Pancreas (tissue), 10 donors: ENCODE measurements around the gene KAT5. TPM values are rescaled to one million over a fixed set of nuclear protein-coding genes. Genes with fewer than 3 reads are reported as not detected.
"Not testable (repeated sequence)": the region's sequence is repeated elsewhere in the genome, so short reads cannot be mapped to it uniquely, and the experiment has no call there.

ENCODE experiments used
- ATAC-seq, 4 donors: fragments of 200-7000 bp; cut with Tn5 transposase; one replicate each; pipeline versions ENCODE4 v1.8.0 to v1.9.1; 2020; ENCODE audit warnings: mild to moderate bottlenecking in 4 of 4, moderate library complexity in 4 of 4
- DNase-seq, 6 donors: peaks; one replicate each; pipeline ENCODE4 v3.0.0-alpha.2; 2020
- FAIRE-seq: peaks from 2 replicates; lab custom pipeline; 2012; peaks lifted over from hg19 to GRCh38; lab: Jason Lieb, UNC
- H3K27ac ChIP-seq, 4 donors: fragments of 200-600 bp; sonication (generic); 1 replicate in 3 of 4; 2 replicates in 1 of 4; pipeline versions ENCODE4 v1.5.0 to v1.8.0; 2020
- H3K27me3 ChIP-seq, 4 donors: fragments of 200-600 bp; one replicate each; pipeline ENCODE4 v1.8.0; 2021
- H3K36me3 ChIP-seq, 3 donors: fragments of 200-600 bp; sonication (generic) in 1 of 3; one replicate each; pipeline versions ENCODE4 v1.5.0 to v1.8.0; 2020 to 2021
- H3K4me1 ChIP-seq, 3 donors: fragments of 200-600 bp; one replicate each; pipeline ENCODE4 v1.8.0; 2021
- H3K4me3 ChIP-seq, 4 donors: fragments of 200-600 bp; sonication (generic) in 2 of 4; one replicate each; pipeline versions ENCODE4 v1.5.0 to v1.8.0; 2020 to 2021
- H3K9me3 ChIP-seq, 4 donors: fragments of 200-600 bp; one replicate each; pipeline ENCODE4 v1.8.0; 2021
- CTCF ChIP-seq, 4 donors: fragments of 200-600 bp; sonication (generic) in 3 of 4; IDR thresholded peaks; one replicate each; pipeline versions ENCODE4 v1.5.0 to v1.8.0; 2021; ENCODE audit warnings: antibody characterized with exemption in 4 of 4
- WGBS, 2 donors: extraction: QIAGEN DNeasy Blood & Tissue Kit; methylation state at CpG; one replicate each; pipeline ENCODE4 v1.1.7; 2013; 5-methylcytosine and 5-hydroxymethylcytosine counted together
- intact Hi-C, 3 donors: fragments of 100-400 bp; cut with DNase I; formaldehyde crosslinking; loops; one replicate each; pipeline versions ENCODE4 v1.11.1 to v1.14.2; 2022
- polyA plus RNA-seq, 2 donors: library from polyadenylated mRNA; stranded (reverse); fragments of 200-250 nt; gene quantifications; one replicate each; pipeline ENCODE4 v1.2.3, GENCODE V29; 2013
- total RNA-seq, 6 donors: library from RNA; stranded (reverse); fragmentation: NEBNext Ultra II Directional in 4 of 6; extraction: Animal tissue kit (Norgen Biotek cat#: 25700) in 4 of 6; gene quantifications; one replicate each; pipeline versions ENCODE4 v1.2.1 to v1.2.4, GENCODE V29; 2021 to 2023
- donor health status: healthy with polysubstance abuse.
- donor health status: DM: no; HTN: no; CAD: no; lungs with moderate emphysema.
- donor health status: DM: no; HTN: no; CAD: no.
- donor health status: control.
- donor health status: control.
- donor health status: Bipolar disorder and iron deficiency.
- donor health status: DM: yes; HTN: yes; CAD: no.
- donor health status: DM: no; HTN: no; CAD: no.
- donor health status: DM: no; HTN: no; CAD: no.
- donor health status: DM: yes; HTN: yes; CAD: no.

Gene KAT5
- total and polyA plus RNA-seq, 8 donors = 26.5 to 99.6 (median 35.7) TPM

- WGBS, 2 donors = 73 to 92% methylated on average over 1 of the region's 2 CpGs
- no peaks in the 10 kb centered on the region for H3K36me3 ChIP-seq
- no peak overlapping the region for H3K4me3 ChIP-seq
- no peaks in the 10 kb centered on the region for H3K27me3 ChIP-seq
- TF ChIP-seq CTCF (IDR thresholded peaks at IDR 0.05) = no peak
- no peaks in the 10 kb centered on the region for H3K9me3 ChIP-seq
- H3K27ac ChIP-seq = no peak overlapping the region
- intact Hi-C loops = no loop called here
- no peak for ATAC-seq
- FAIRE-seq = no peak
- no peaks in the 10 kb centered on the region for H3K4me1 ChIP-seq
- no peak for DNase-seq
These were observed 39.1 kb upstream of the KAT5 start for GRCh38 chr11:65672982-65673381.

GRCh38 chr11:65680192-65680743 lies 31.8 kb upstream of the KAT5 start:
- ATAC-seq (no peak), FAIRE-seq (no peak), DNase-seq (no peak)
- Histone ChIP-seq H3K27ac (no peak overlapping the region), H3K27me3 (no peaks in the 10 kb centered on the region), H3K4me3 (no peak overlapping the region), H3K9me3 (no peaks in the 10 kb centered on the region), H3K4me1 (no peaks in the 10 kb centered on the region), H3K36me3 (no peaks in the 10 kb centered on the region)
- intact Hi-C loops = no loop called here
- WGBS, 2 donors = 76 to 83% methylated on average over 5 of the region's 5 CpGs
- no peak for TF ChIP-seq CTCF (IDR thresholded peaks at IDR 0.05)

- WGBS, 2 donors = 73 to 84% methylated on average over 6 of the region's 6 CpGs
These were observed 28.6 kb upstream of the KAT5 start for GRCh38 chr11:65683480-65683879.

GRCh38 chr11:65685981-65686380 lies 26.1 kb upstream of the KAT5 start:
- FAIRE-seq (no peak), DNase-seq (no peak), ATAC-seq (no peak)
- intact Hi-C loops = no loop called here
- Histone ChIP-seq H3K27ac (no peak overlapping the region), H3K36me3 (no peaks in the 10 kb centered on the region), H3K9me3 (no peaks in the 10 kb centered on the region), H3K4me1 (no peaks in the 10 kb centered on the region), H3K4me3 (no peak overlapping the region), H3K27me3 (no peaks in the 10 kb centered on the region)
- 74 to 76% methylated on average over 8 of the region's 8 CpGs for WGBS, 2 donors
- TF ChIP-seq CTCF (IDR thresholded peaks at IDR 0.05) = no peak

More at GRCh38 chr11:65683480-65683879, 28.6 kb upstream of the KAT5 start:
- H3K36me3 ChIP-seq, H3K27me3 ChIP-seq, FAIRE-seq, DNase-seq, H3K27ac ChIP-seq, H3K4me1 ChIP-seq, H3K4me3 ChIP-seq, H3K9me3 ChIP-seq, intact Hi-C loops, ATAC-seq: not testable (repeated sequence)

GRCh38 chr11:65691847-65692246 lies 20.2 kb upstream of the KAT5 start:
- 85 to 96% methylated on average over 8 of the region's 8 CpGs for WGBS, 2 donors
- H3K9me3 ChIP-seq, ATAC-seq, intact Hi-C loops, H3K27ac ChIP-seq, H3K27me3 ChIP-seq, FAIRE-seq, H3K4me1 ChIP-seq, DNase-seq, H3K4me3 ChIP-seq, H3K36me3 ChIP-seq: not testable (repeated sequence)

GRCh38 chr11:65692367-65692766 lies 19.7 kb upstream of the KAT5 start:
- no peaks in the 10 kb centered on the region for H3K36me3 ChIP-seq
- H3K4me1 ChIP-seq = peaks cover 0 to 7% (median 6%) of the 10 kb centered on the region in 3 donors
- H3K27ac ChIP-seq = no peak overlapping the region
- H3K4me3 ChIP-seq = no peak overlapping the region
- H3K27me3 ChIP-seq = no peaks in the 10 kb centered on the region
- peak in 2 of 4 donors; percentile 27 to 35 for ATAC-seq
- 62 to 70% methylated on average over 11 of the region's 11 CpGs for WGBS, 2 donors
- intact Hi-C loops = no loop called here
- H3K9me3 ChIP-seq = no peaks in the 10 kb centered on the region
- TF ChIP-seq CTCF (IDR thresholded peaks at IDR 0.05) = no peak
- no peak for FAIRE-seq
- no peak for DNase-seq
